GM12878 (cell line): Measurements from ENCODE around the gene LTBP2. TPM values are rescaled to one million over a fixed set of nuclear protein-coding genes. Genes with fewer than 3 reads are reported as not detected.

Source experiments
- E4F1 ChIP-seq: fragments of 450-650 bp; IDR thresholded peaks from 2 replicates; pipeline ENCODE4 v1.6.1; 2018; ENCODE audit warnings: borderline replicate concordance, mild to moderate bottlenecking; ENCODE audit not compliant: partially characterized antibody
- ETV6 ChIP-seq, 2 experiments: fragments of 450-650 bp in 1 of 2; IDR thresholded peaks in 1 of 2; conservative IDR thresholded peaks in 1 of 2; 2 replicates each; pipeline ENCODE4 v1.6.1; 2014; ENCODE audit warnings: antibody characterized with exemption in 1 of 2, borderline replicate concordance in 1 of 2, low read depth in 1 of 2, mild to moderate bottlenecking in 1 of 2, moderate library complexity in 1 of 2
- PRDM15 ChIP-seq: fragments of 450-650 bp; formaldehyde crosslinking; IDR thresholded peaks from 2 replicates; pipeline ENCODE4 v1.4.0; 2020; ENCODE audit warnings: mild to moderate bottlenecking, moderate library complexity
- polyA plus RNA-seq, 11 experiments: library from polyadenylated mRNA; depleted of rRNA in 4 of 11; unstranded in 6 of 11; stranded (reverse) in 5 of 11; fragments of >200 nt; fragmentation: Nextera tagmentation in 4 of 11; fragmentation: Illumina TruSeq in 1 of 11; extraction: Ambion mirVana in 4 of 11; extraction: Trizol in 1 of 11; gene quantifications; 1 replicate in 1 of 11; 2 replicates in 10 of 11; pipeline versions ENCODE4 v1.2.1 to v1.2.3, GENCODE V29; 2011 to 2016; ENCODE audit warnings: inconsistent platforms in 2 of 11, missing spikeins in 2 of 11, low read depth in 1 of 11
- total RNA-seq, 4 experiments: library from RNA; depleted of rRNA in 3 of 4; stranded (reverse); fragments of >200 nt in 3 of 4; fragmentation: Illumina TruSeq in 1 of 4; extraction: Trizol in 1 of 4; gene quantifications; 2 replicates each; pipeline versions ENCODE4 v1.2.1 to v1.2.3, GENCODE V29; 2013 to 2021
- TF ChIP-seq, protein P1 (sequence below): IDR thresholded peaks from 2 replicates; pipeline ENCODE4 v1.6.1; 2012; ENCODE audit warnings: mild to moderate bottlenecking, low read depth, low read length

Gene LTBP2
- total and polyA plus RNA-seq, 10 of the 15 experiments (the other 5 are each of a cell fraction or from before 2014, with no cell fraction given) = 0.03 to 0.23 (median 0.06) TPM; not detected in 1

GRCh38 chr14:74495356-74495755 lies 116.7 kb downstream of the LTBP2 start (continued):
- TF ChIP-seq, protein P1, sequence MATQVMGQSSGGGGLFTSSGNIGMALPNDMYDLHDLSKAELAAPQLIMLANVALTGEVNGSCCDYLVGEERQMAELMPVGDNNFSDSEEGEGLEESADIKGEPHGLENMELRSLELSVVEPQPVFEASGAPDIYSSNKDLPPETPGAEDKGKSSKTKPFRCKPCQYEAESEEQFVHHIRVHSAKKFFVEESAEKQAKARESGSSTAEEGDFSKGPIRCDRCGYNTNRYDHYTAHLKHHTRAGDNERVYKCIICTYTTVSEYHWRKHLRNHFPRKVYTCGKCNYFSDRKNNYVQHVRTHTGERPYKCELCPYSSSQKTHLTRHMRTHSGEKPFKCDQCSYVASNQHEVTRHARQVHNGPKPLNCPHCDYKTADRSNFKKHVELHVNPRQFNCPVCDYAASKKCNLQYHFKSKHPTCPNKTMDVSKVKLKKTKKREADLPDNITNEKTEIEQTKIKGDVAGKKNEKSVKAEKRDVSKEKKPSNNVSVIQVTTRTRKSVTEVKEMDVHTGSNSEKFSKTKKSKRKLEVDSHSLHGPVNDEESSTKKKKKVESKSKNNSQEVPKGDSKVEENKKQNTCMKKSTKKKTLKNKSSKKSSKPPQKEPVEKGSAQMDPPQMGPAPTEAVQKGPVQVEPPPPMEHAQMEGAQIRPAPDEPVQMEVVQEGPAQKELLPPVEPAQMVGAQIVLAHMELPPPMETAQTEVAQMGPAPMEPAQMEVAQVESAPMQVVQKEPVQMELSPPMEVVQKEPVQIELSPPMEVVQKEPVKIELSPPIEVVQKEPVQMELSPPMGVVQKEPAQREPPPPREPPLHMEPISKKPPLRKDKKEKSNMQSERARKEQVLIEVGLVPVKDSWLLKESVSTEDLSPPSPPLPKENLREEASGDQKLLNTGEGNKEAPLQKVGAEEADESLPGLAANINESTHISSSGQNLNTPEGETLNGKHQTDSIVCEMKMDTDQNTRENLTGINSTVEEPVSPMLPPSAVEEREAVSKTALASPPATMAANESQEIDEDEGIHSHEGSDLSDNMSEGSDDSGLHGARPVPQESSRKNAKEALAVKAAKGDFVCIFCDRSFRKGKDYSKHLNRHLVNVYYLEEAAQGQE = no peak
- TF ChIP-seq E4F1 = no peak
- TF ChIP-seq ETV6 (conservative IDR thresholded peaks at IDR 0.05 in 1 of 2, IDR thresholded peaks at IDR 0.05 in 1 of 2; ENCODE audit: borderline replicate concordance in 1 of 2, low read depth in 1 of 2) = no peak
- no peak for TF ChIP-seq PRDM15
